ENCODE data around the gene CDHR2. TPM values are rescaled to one million over a fixed set of nuclear protein-coding genes. Genes with fewer than 3 reads are reported as not detected.
A peak's percentile ranks its signal among the peaks of the same experiment; 100 is the strongest.
"Not testable (repeated sequence)": the region's sequence is repeated elsewhere in the genome, so short reads cannot be mapped to it uniquely, and the experiment has no call there.

CDHR2 gene
- total RNA-seq, 4 donors from 2014 or later: 0.10 to 0.23 TPM; not detected in 2

- 38% methylated on average over 17 of the region's 98 CpGs for WGBS
- H3K4me3 ChIP-seq: peak overlapping the region; percentile 28
- no peaks in the 10 kb centered on the region for H3K36me3 ChIP-seq
- H3K4me1 ChIP-seq: no peaks in the 10 kb centered on the region
- no peak overlapping the region for H3K27ac ChIP-seq
- TF ChIP-seq POLR2A (IDR thresholded peaks at IDR 0.05) (no peak), EP300 (IDR thresholded peaks at IDR 0.05) (no peak), POLR2AphosphoS5 (IDR thresholded peaks at IDR 0.05) (no peak), CTCF (IDR thresholded peaks at IDR 0.05) (no peak)
- no peaks in the 10 kb centered on the region for H3K9me3 ChIP-seq
- DNase-seq (ENCODE audit: low spot score in 2 of 2): no peak
- H3K27me3 ChIP-seq: peaks cover 34% of the 10 kb centered on the region
Observed at GRCh38 chr5:176596689-176597416, 47.7 kb downstream of the CDHR2 start.

- DNase-seq (ENCODE audit: low spot score in 2 of 2): no peak
- no peaks in the 10 kb centered on the region for H3K9me3 ChIP-seq
- 93% methylated on average over 28 of the region's 47 CpGs for WGBS
- H3K4me3 ChIP-seq: peak overlapping the region; percentile 28
- peaks cover 34% of the 10 kb centered on the region for H3K27me3 ChIP-seq
- H3K4me1 ChIP-seq: no peaks in the 10 kb centered on the region
- no peak for TF ChIP-seq CTCF (IDR thresholded peaks at IDR 0.05)
- TF ChIP-seq EP300 (IDR thresholded peaks at IDR 0.05): no peak
- no peak for TF ChIP-seq POLR2AphosphoS5 (IDR thresholded peaks at IDR 0.05)
- no peak for TF ChIP-seq POLR2A (IDR thresholded peaks at IDR 0.05)
- no peak overlapping the region for H3K27ac ChIP-seq
- H3K36me3 ChIP-seq: no peaks in the 10 kb centered on the region
Observed at GRCh38 chr5:176597417-176598389, 48.6 kb downstream of the CDHR2 start.

- DNase-seq (ENCODE audit: low spot score in 2 of 2); H3K4me1 ChIP-seq; H3K36me3 ChIP-seq; H3K4me3 ChIP-seq; H3K9me3 ChIP-seq; H3K27ac ChIP-seq: not testable (repeated sequence)
- peaks cover 30% of the 10 kb centered on the region for H3K27me3 ChIP-seq
- 90% methylated on average over 16 of the region's 19 CpGs for WGBS
Observed at GRCh38 chr5:176599749-176600430, 50.7 kb downstream of the CDHR2 start.

DNA sequence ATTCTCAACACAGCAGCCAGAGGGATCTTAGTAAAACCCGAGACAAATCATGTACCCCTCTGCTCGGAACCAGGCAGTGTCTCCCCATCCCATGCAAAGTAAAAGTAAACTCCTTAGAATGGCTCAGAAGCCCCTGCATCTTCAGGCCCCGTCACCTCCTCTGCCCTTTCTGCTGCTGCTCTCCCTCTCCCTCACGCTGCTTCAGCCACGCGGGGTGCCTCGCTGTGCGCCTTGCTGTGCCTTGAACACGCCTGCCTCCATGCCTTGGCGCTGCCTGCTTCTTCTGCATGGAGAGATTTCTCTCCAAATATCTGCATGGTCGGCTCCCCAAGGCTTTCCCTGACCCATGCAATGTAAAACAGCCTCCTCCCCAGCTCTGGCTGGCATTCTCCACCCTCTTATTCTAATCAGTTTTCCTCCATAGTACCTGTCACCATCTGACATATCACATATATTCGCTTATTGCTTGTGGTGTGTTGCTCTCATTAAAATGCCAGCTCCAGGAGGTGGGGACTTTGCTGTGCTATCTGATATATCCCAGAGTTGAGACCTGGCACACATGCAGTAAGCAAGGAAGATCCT is 52.9 kb downstream of the CDHR2 start:
- DNase-seq (ENCODE audit: low spot score in 2 of 2): no peak

More for the DNA sequence above, 52.9 kb downstream of the CDHR2 start:
- no peaks in the 10 kb centered on the region for H3K36me3 ChIP-seq
- H3K27me3 ChIP-seq: peaks cover 11% of the 10 kb centered on the region
- no peak for TF ChIP-seq CTCF (IDR thresholded peaks at IDR 0.05)
- TF ChIP-seq EP300 (IDR thresholded peaks at IDR 0.05): no peak
- no peak for TF ChIP-seq POLR2AphosphoS5 (IDR thresholded peaks at IDR 0.05)
- TF ChIP-seq POLR2A (IDR thresholded peaks at IDR 0.05): no peak
- H3K27ac ChIP-seq: no peak overlapping the region
- WGBS: 72% methylated on average over 12 of the region's 12 CpGs
- no peaks in the 10 kb centered on the region for H3K9me3 ChIP-seq
- H3K4me1 ChIP-seq: no peaks in the 10 kb centered on the region
- H3K4me3 ChIP-seq: no peak overlapping the region

Data from suprapubic skin (tissue), 4 donors.